ENCODE measurements around the gene GNL2.
A peak's percentile ranks its signal among the peaks of the same experiment; 100 is the strongest.
"Not testable (repeated sequence)": the region's sequence is repeated elsewhere in the genome, so short reads cannot be mapped to it uniquely, and the experiment has no call there.

GNL2 gene

DNA sequence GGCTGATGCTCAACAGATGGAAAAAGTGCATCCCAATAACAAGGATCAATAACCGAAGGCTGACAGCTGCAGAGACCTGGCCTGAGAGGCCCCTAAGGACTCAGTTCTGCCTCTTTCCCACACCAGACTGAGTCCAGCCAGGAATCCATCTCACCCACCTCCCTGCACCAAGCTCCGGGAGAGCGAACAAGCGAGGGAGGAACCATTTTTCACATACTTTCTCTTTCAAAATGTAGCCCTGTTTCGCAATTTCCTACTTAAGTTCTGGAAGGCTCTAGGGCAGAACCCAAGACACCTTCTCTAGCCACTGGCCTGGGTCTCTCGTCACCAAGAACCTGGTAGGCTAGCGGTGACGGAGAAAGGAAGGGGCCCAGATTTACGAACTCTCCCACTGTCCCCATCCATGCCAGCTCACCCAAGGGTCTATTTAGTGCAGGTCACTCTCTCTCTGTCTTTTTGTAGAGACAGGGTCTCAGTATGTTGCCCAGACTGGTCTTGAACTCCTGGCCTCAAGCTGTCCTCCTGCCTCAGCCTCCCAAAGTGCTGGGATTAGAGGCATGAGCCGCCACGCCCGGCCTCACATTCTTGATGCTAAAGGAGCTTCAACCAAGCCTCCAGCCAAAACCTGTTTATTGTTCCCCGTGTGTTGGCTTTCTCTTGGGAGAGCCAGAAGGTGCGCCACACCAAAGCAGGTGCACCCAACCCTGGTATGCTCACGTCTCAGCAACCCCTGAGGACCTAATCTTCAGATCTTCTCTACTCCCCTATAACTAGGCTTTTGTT lies 10.9 kb upstream of the GNL2 start:
- peak; percentile 5 for DNase-seq

DNA sequence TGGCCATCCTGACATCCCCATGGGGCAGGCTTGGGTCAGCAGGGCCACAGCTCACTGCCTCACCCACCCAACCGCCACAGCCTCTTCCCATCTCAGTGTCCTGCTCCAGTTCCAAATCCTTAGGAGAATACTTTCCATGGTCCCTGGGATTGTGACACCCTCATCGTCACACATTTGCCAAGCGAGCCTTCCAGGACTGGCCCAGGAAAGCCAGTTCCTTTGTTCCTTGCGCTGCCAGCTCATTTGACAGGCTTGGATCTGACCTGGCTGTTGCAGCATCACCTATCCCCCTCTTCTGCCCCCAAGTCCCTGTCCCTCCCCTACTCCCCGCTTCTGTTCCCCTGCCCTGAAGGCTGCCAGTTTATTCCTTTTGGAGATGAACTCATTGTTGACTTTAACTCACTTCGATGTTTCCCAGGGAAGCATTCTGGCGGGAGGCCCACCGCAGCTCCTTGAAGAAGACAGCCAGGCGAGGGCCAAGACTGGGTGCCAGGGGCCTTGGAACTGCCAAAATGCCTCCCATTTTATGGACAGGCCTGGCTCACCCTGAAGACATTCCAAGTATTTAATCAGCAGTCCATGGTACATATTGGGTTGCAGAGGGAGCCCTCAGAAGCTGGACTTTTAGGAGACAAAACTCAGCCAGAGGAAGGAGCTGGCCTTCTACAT lies 10.2 kb upstream of the GNL2 start:
- DNase-seq, result peak; percentile 2

DNA sequence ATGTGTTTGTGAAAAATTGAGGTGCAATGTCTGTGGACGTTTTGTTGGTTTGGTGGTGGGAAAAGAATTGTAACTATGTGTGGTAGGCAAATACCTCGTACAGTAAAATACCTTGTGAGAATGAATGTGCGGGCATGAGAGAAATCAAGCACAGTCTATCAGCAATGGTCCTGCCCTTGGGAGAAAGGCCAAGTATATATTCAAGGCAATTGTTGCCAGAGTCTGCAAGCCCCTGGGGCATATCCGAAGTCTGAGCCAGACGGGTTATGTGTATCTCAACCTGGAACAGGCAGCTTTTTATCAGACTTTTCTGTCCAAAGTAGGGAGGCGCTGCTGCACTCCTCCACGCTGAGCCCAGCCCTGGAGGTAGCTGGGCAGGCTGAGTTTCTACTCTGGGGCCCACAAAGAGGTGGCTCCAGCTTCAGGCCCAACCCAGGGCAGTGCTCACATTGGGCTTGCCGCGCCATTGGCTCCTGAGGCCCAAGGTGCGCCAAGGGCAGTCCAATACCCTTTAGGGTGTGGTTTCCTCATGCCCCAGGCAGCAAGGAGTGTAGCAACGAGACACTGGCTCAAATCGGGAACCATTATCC lies 9.4 kb upstream of the GNL2 start:
- DNase-seq, result no peak

- peak; percentile 42 for DNase-seq
These were observed 7.3 kb upstream of the GNL2 start for GRCh38 chr1:37602750-37603694.

DNA sequence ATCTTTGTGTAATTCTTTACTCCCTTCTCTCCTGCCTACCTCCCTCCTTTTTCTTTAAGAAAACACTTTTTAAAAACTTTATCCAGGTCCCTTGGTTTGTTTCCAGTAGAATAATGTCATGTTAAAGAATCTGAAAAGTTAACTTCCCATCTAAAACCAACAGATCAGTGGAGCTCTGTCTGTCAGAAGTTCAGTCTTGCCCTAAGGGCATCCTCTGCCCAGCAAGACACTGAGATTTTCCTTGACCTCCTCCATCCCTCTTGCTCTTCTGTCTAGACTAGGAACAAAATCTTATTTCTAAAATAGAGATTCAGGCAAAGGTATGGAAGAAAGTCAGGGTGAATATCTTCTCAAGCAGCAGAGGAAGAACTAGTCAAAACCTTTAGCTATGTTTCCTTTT lies 5.7 kb upstream of the GNL2 start:
- no peak for DNase-seq

- no peak for DNase-seq
These were observed 4.2 kb upstream of the GNL2 start for GRCh38 chr1:37599940-37600339.

DNA sequence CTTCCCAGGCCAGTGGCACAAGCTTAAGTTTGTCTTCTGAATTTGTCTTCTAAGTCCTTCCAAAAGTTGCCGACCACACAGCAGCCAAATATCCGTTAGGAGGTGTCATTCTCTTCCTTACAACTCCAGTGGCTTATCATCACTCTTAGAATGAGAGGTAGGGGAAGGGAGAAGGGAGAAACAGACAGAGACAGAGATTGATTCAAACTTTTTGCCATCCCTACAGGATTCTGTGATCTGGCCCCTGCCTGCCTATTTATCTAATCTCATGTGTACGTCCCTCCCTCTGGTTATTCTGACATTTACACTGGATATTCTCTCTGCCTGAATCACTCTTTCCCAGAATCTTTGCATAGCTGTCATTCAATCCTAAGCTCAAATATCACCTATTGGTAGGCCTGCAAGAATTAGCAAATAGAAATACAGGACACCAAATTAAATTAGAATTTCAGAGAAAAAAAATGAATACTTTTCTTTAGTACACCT lies 488 bp upstream of the GNL2 start:
- no peak for DNase-seq

DNA sequence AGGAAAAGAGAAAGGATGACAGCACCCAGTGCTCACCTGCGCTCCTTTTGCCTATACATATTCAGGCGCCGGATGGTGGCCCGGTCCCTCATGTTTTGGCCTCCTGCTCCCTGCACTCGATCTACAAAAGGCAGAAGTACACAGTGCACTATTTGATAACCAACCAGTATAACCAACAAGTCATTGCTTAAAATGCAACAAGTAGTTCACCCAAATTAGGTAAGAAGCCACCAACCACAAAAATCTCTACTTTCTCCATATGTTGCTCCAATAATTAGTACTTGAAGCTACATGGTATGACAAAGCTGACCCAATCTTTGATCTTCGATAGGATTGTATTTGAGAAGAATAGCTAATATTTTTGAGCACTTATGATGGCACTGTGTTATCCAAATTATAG lies 2.0 kb downstream of the GNL2 start:
- DNase-seq, result no peak

- no peak for DNase-seq
These were observed 6.8 kb downstream of the GNL2 start for GRCh38 chr1:37588939-37589338.

- not testable (repeated sequence) for DNase-seq
These were observed 11.2 kb downstream of the GNL2 start for GRCh38 chr1:37584544-37584943.

GRCh38 chr1:37575692-37576091 lies 20.0 kb downstream of the GNL2 start:
- DNase-seq, result peak; percentile 5

DNA sequence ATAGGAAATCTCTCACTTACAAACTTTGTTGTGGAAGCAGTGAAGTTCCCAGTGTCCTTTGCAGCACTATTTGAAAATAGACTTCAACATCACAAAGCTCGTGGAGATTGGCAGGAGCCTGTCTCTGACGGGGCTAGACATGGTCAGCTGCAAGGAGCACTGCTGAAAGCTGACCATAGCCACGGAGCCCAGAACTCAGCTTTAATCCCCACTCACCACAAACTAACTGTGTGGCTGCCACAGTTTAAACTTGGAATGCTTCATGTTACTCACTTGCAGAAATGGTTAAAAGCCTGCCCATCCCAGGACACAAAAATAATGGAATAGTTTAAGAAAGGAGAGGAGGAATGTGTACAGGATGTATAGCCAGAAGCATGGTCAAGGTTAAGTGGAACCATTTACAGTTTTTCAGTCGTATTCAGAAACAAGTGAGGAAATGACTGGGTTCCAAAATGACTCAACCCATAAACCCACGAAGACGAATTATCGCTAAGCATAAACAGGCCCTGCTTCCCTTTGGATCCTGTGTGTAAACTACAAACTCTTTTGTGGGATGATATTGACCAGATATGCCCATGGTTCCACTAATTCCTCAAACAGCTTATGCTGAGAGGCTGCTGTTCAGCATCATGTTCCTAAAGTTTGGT lies 20.8 kb downstream of the GNL2 start:
- DNase-seq, result peak; percentile 65

DNA sequence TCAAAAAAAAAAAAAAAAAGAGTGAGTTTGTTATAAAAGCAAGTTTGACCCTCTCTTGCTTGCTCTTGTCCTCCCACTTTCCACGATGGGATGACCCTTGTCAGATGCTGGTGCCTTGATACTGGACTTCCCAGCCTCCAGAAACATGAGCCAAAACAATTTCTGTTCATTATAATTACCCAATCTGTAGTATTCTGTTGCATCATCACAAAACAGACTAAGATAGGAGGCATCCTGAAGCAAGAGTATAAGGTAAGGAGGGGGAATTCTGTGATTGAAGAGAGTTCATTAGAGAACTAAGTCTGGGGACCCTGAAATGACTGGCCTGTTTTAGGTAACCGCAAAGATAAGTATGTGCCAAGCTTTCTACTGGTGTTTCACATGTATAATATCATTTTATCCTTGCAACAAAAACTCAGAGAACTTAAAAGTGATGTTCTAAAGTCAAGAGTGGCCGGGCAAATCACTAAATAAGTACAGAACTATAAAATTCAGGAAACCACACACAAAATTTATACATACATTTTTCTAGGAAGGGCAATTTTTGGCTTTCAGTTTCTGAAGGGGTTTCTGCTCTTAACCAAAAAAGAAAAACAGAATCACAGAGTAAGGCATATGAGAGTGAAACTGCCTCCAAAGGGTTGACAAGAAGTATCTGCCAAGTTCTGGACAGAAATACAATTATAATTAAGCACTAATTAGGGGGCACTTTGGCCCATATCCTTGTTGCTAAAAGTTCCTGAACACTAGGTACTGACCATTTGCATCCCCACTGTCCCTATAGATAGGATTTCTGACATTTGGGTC lies 25.0 kb downstream of the GNL2 start:
- DNase-seq, result no peak

GRCh38 chr1:37567023-37567422 lies 28.7 kb downstream of the GNL2 start:
- DNase-seq, result no peak

- DNase-seq, result no peak
These were observed 30.8 kb downstream of the GNL2 start for GRCh38 chr1:37564892-37565291.

DNA sequence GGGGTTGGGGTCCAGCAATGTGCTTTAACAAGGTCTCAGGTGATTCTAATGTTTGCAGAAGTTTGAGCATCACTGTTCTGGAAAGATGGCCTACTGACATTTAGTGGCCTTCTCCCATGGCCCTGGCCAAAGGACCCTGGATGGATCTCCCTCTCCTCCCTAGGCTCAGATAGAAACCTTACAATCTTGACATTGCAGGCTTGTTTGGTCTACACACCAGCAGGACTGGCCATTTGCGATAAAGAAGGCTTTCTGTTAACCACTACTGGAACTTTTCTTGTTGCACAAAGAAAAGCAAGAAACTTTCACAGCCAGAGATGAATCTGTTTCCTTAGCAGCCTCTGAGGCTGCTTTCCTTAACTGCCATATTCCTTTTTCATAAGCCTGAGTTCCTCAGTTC lies 32.8 kb downstream of the GNL2 start:
- DNase-seq, result no peak

DNA sequence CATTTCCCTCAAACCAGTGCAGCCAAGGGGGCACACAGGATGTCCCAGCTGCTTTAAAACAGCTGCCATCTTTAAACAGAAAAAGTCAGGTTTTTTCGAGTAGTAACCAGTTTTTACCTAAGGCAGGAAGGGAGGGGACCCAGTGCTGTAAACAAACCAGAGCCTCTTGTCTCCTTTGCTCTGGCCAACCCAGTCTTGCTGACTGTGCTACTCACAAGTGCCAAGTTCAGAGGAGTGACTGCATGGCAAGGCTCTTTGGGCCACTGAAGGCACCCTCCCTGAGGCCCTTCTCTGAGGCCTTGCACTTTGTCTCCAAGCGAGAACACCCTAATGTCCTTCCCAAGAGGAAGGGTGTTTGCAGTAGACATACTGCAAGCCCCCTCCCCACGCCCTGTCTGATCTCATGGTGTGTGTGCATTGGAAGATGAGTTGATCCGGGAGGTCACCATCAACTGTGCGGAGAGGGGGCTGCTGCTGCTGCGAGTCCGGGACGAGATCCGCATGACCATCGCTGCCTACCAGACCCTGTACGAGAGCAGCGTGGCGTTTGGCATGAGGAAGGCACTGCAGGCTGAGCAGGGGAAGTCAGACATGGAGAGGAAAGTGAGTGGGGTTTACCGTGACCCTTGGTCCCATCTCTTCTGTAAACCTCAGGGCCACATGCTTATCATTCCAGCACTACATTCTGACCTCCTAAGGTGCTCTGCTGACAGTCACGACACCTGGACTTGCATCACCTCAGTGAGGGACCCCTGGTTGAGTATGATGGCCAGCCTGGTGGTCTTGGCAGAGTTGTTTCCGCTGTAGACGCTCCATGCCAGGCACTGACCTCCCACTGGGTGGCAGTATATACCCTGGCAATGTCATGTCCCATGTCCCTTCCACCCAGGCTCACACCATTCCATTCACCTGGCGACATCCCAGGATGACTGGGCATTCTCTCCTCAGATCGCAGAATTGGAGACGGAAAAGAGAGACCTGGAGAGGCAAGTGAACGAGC lies 34.3 kb downstream of the GNL2 start:
- peak; percentile 48 for DNase-seq

DNA sequence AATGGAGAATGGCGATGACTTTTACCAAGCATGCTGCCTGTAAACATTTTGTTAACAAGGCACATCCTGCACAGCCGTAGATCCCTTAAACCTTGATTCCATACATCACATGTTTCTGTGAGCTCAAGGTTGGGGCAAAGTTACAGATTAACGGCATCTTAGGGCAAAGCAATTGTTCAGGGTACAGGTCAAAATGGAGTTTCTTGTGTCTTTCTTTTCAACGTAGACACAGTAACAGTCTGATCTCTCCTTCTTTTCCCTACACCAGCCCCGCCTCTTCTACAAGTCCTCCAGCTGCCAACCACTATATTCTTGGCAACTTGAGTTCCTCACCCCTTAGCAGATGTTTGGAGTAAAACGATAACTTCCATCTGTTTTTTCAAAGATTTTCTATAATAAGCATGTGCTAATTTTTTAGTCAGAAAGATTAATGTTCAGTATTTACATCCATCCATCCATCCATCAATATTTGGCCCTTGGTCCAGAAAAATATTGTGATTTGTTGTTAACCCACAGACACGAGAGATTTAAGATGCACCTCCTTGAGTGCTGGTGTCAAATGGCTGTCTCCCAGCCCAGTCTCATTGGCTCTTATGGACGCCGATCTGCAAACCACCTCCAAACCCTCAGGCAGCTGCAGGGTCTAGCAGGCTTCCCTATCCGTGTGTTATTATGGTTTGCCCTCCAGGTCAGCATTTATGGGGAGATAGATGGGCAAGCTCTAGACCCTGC lies 35.2 kb downstream of the GNL2 start:
- DNase-seq, result no peak

GRCh38 chr1:37559957-37560379 lies 35.8 kb downstream of the GNL2 start:
- not testable (repeated sequence) for DNase-seq
